Superior temporal gyrus (tissue), 1 donor: Measurements from ENCODE around the gene CNOT11.
"Not testable (repeated sequence)": the region's sequence is repeated elsewhere in the genome, so short reads cannot be mapped to it uniquely, and the experiment has no call there.

ENCODE experiments used
- DNase-seq: peaks from one replicate; pipeline ENCODE4 v3.0.0-alpha.2; 2016; ENCODE audit errors: extremely low spot score

Gene CNOT11

GRCh38 chr2:101252408-101253012, at the start of gene CNOT11:
Gene CNOT11, plus strand, starts transcription at chr2:101252886. Its CDS starts 79 bp downstream, at chr2:101252965.
- peak; percentile 97 for DNase-seq

- DNase-seq, result no peak
Measured at GRCh38 chr2:101204400-101205115, 48.1 kb upstream of the CNOT11 start.

DNA sequence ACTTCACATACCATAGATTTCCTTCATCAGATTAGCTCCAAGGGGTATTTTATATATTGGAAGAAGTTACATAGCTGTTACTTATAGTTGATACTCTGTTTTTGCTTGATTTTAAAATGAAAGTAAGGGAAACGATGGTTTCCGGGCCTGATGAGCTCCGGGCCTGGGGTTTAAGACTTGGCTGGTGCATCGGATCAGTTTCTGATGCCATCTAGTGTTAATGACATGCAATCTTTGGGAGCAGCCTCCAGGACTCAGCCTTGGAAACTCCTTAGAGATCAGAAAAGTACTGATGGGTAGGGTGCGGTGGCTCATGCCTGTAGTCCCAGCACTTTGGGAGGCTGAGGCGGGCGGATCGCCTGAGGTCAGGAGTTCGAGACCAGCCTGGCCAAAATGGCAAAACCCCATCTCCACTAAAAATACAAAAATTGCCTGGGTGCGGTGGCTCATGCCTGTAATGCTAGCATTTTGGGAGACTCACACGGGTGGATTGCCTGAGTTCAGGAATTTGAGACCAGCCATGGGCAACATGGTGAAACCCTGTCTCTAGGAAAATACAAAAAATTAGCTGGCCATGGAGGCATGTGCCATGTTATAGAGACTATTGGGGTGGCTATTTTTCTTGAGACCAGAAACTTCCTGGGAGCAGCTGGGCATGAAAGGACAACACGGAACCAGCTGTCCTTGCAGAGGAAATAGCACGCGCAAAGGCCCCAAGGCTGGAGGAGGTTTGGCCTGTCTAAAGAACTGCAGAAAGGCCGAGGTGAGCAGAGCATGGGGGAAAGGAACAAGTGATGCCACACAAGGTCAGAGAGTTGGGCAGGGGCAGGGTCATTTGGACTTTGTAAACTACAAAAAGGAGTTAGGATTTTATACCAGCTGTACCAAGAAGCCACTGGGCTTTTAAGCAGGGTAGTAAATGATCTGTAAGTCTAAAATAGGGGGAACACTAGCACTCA, 46.9 kb upstream of the CNOT11 start:
- peak; percentile 79 for DNase-seq

GRCh38 chr2:101208830-101209229, 43.9 kb upstream of the CNOT11 start:
- no peak for DNase-seq

- DNase-seq, result no peak
Measured at GRCh38 chr2:101219246-101219645, 33.4 kb upstream of the CNOT11 start.

DNA sequence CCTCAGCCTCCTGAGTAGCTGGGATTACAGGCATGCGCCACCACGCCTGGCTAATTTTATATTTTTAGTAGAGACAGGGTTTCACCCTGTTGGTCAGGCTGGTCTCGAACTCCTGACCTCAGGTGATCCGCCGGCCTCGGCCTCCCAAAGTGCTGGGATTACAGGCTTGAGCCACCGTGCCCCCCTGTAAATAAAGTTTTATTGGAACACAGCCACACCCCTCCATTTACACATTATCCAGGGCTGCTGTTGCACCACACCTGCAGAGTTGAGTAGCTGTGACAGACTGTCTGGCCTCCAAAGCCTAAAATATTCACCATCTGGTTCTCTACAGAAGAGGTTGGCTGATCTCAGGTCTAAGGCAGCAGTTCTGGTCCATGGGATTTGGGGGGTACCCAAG, 32.6 kb upstream of the CNOT11 start:
- not testable (repeated sequence) for DNase-seq

DNA sequence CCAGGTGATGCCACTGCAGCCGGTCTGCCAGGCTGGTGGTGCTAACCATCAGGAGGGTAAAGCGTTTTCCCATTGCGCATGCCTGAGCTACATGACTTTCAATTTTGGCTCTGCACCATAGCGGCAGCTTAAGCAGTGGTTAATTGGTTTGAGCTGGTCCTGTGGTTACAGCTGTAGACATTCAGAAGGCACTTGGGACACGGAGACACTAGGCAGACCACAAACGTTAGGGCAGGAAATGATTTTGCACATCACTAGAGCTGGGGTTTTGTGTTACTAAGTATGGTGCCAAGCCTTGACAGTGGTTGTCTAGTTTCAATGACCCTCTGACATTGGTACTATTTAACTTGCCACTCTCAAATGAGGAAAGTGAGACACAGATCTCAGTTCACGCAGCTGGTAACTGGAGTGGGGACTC, 28.9 kb upstream of the CNOT11 start:
- DNase-seq, result no peak

- DNase-seq, result no peak
Measured at GRCh38 chr2:101230541-101231001, 22.1 kb upstream of the CNOT11 start.

DNA sequence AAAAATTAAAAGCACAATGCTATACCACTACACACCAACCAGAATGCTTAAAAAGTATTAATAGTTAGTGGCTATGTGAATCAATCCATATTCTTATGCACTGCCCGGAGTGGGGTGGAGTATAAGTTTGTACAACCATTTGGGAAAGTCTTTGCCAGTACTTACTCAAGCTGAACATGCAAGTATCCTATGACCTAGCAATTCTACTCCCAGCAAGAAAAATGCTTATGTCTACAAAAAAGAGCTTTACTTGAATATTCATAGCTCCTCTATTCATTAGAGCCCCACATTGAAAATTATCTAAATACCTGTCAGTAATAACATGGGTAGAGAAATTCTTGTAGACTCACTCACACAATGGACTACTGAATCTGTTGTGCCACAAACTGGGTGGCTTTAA, 21.4 kb upstream of the CNOT11 start:
- DNase-seq, result no peak

DNA sequence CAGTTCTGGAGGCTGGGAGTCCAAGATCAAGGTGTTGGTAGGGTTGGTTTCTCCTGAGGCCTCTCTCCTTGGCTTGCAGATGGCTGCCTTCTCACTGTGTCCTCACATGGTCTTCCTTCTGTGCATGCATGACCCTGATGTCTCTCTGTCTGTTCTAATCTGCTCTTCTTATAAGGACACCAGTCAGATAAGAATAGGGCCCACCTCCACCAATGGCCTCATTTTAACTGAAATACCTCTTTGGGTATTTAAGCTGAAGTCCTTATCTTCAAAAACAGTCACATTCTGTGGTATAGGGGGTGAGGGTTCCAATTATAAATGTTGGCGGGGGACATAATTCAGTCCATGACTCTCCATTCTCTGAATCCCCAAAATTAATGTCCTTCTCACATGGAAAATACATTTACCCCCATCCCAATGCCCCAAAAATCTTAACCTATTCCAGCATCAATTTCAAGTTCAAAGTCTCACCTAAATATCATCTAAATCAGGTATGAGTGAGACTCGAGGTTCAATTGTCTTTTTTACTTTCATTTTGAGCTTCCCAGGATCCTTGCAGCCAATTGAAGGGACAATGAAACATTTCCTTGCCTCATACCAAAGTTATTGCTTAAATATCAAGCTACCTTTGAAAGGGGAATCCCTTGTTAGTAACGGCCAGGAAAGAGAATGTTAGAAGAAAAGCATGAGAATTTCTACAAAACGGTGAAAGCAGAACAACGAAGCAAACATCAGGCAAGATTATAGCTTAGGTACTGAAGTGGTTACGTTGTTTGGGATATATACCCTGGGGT, 20.6 kb upstream of the CNOT11 start:
- DNase-seq, result no peak

- DNase-seq, result no peak
Measured at GRCh38 chr2:101232770-101233169, 19.9 kb upstream of the CNOT11 start.

DNA sequence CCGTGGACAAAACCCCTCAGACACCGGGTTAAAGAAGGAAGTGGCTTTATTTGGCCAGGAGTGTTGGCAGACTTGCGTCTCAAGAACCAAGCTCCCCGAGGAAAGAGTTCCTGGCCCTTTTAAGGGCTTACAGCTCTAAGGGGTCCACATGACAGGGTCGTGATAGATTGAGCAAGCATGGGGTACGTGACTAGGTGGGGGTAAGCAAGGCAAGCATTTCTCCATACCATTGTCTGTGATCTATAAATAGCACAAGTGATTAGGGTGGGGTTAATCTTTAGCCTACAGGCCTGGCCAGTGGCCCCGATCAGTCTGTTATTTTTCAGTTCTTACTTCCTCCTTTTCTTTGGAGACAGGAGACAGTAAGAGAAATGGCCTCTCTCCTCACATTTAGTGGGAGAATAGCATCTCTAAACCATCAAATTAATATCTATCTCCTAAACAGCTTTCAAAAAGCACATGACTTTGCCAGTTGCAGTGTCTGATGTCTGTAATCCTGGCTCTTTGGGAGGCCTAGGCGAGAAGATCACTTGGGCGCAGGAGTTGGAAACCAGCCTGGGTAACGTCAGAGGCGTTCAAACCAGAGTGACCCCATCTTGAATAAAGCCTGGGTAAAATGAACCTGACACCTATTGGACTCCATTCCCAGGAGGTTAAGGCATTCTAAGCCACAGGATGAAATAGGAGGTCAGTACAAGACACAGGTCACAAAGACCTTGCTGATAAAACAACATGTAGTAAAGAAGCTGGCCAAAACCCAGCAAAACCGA, 18.3 kb upstream of the CNOT11 start:
- DNase-seq, result no peak

DNA sequence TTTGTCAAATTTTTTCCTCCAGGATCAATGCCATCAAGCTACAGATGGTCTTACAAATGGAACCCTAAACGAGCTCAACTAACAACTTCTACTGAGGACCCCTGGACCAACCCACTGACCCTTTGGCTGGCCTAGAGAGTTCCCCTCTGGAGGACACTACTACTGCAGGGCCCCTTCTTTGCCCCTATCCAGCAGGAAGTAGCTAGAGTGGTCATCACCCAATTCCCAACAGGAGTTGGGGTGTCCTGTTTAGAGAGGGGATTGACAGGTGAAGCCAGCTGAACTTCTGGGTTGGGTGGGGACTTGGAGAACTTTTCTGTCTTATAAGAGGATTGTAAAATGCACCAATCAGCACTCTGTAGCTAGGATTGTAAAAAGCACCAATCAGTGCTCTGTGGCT, 16.7 kb upstream of the CNOT11 start:
- DNase-seq, result not testable (repeated sequence)

GRCh38 chr2:101237944-101238343, 14.7 kb upstream of the CNOT11 start:
- DNase-seq, result not testable (repeated sequence)

- no peak for DNase-seq
Measured at GRCh38 chr2:101238930-101239759, 13.5 kb upstream of the CNOT11 start.

DNA sequence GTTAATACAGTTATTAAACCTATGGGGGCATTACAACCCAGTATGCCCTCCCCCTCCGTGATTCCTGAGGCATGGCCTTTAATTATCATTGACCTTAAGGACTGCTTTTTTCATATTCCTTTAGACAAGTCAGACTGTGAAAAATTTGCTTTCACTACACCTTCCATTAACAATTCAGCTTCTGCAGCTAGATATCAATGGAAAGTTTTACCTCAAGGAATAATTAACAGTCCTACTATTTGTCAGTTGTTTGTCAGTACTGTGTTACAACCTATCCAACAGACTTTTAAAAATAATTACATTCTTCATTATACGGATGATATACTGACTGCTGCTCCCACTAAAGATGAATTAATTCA, 12.9 kb upstream of the CNOT11 start:
- not testable (repeated sequence) for DNase-seq

DNA sequence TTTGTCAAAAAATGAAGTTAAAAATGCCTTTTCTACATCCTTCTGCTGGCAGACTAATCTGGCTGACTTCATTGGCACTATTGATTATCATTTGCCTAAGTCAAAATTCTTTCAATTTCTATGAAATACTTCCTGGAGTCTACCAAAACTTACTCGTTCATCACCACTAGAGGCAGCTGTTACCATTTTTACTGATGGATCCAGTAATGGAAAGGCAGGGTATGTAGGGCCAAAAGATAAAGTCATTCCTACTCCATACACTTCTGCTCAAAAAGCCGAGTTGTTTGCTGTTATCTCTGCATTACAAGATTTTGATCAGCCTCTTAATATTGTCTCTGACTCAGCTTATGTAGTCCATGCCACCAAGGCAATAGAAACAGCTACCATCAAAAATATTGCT, 12.0 kb upstream of the CNOT11 start:
- DNase-seq, result not testable (repeated sequence)

DNA sequence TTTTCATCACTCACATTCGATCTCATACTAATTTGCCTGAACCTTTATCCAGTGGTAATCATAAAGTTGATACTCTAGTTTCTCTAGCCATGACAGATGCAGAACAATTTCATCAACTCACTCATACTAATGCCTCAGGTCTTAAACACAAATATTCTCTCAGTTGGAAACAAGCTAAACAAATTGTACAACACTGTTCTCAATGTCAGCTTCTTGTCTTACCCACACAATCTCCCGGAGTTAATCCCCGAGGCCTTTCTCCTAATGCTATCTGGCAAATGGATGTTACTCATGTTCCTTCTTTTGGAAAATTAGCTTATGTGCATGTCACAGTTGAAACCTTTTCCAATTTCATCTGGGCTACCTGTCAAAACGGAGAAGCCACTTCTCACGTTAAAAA, 11.5 kb upstream of the CNOT11 start:
- DNase-seq, result no peak

DNA sequence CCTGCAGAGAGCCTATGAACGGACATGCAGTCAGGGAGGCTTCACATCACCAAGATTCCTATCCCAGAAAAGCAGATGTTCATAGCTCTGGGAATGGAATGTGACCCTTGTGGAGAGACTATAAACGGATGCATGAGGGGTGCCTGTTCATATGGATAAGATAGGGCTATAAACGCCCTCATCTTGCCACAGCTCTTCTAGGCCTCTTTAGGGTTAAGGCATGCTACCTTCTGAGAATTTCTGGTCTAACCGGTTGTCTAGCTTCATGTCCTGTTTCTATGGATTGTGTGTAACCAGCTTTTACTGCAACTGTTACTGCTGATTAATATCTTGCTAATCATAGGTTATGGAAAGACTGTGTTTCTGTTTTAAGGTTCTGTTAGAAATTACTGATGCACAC, 8.3 kb upstream of the CNOT11 start:
- not testable (repeated sequence) for DNase-seq

DNA sequence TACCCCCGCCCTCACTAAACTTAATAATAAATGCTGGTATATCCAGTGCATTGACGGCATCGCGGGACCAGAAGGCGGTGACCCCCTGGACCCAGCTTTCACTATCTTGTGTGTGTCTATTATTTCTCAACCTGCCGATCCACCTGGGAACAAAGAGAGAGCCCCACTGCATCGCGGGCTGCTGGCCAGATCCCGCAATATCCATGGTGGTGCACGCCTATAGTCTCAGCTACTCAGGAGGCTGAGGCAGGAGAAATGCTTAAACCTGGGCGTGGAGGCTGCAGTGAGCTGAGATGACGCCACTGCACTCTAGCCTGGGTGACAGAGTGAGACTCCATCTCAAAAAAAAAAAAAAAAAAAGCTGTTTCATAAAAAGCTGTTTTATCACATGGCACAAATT, 7.8 kb upstream of the CNOT11 start:
- DNase-seq, result not testable (repeated sequence)
